ENCODE results near the gene DIAPH3. TPM values are rescaled to one million over a fixed set of nuclear protein-coding genes. Genes with fewer than 3 reads are reported as not detected.

DIAPH3 gene
- total and polyA plus RNA-seq, 2 of the 8 experiments (the other 6 are each of a cell fraction or from before 2014, with no cell fraction given) = 8.0 to 30.8 TPM

DNA sequence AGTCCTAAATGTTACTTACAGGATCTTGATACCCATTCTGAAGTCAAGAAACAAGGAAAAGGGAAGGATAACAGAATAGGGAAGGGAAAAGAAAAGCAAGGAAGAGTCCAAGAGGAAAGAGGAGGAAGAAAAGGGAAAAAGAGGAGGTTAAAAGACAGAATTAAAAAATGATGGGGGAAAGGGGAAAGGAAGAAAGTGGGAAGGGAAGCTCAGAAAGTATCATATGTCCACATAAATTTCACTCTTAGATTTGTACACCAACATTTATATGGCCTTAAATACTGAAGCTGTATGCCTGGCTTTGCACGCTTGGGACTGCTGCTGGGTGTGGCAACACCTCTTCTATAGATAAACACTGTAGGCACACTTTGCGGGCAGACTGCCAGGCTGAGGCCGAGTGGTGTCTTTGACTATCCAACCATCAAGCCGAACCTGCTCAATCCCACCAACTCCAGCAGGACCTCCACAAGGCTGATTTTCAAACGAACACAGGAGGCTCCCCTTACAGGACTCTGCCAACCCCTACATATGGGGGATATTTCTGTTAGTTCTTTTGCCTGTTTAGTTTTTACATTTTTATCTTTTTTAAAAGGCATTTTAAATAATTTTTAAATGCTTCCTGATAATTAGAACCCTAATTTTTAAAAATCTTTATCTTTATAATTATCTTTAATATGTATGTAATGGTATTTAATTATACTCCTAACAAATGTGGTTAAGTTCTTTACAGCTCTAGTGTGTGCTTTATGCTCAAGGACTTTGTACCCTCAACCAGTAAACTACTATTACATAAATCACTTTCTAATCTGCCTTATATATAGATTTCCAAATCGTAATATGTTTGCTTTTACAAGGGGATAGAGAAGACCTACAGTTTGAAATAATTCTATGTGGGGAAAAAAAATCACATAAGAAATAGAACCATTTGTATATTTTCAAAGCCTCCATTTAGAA, 154.2 kb downstream of the DIAPH3 start:
- peaks cover 0 to 3% (median 0%) of the 10 kb centered on the region in 4 experiments; a peak in 1 of 8 replicates for H3K36me3 ChIP-seq (ENCODE audit: control insufficient read depth in 2 of 4, insufficient read depth in 4 of 4, low read length in 3 of 4)

More for the DNA sequence above, 154.2 kb downstream of the DIAPH3 start:
- H2BK120ac ChIP-seq (replicated peaks; ENCODE audit: low read depth, low read length) = no peak overlapping the region
- H3K9ac ChIP-seq (replicated peaks in 1 of 4; ENCODE audit: extremely low read depth in 1 of 4, low read depth in 3 of 4, low read length in 3 of 4) = peak overlapping the region in 1 of 4 experiments; percentile 34; a peak in 1 of 7 replicates
- no peak overlapping the region for H2BK20ac ChIP-seq (ENCODE audit: low read length)
- no peak for TF ChIP-seq SAP30 (IDR thresholded peaks at IDR 0.05; ENCODE audit: insufficient read depth, insufficient replicate concordance, low read length)
- TF ChIP-seq BRCA1 (IDR thresholded peaks at IDR 0.05; ENCODE audit: low read depth, low read length) = no peak
- TF ChIP-seq CBX5 (IDR thresholded peaks at IDR 0.05; ENCODE audit: low read depth, low read length) = no peak
- no peak for TF ChIP-seq TCF12 (IDR thresholded peaks at IDR 0.05; ENCODE audit: low read depth, low read length)
- TF ChIP-seq BACH1 (IDR thresholded peaks at IDR 0.05; ENCODE audit: low read length) = no peak
- no peak for TF ChIP-seq KDM4A (IDR thresholded peaks at IDR 0.05; ENCODE audit: low read depth, low read length, severe bottlenecking)
- TF ChIP-seq PHF8 (conservative IDR thresholded peaks at IDR 0.05; ENCODE audit: low read depth, low read length) = no peak
- no peak for TF ChIP-seq SIN3A (conservative IDR thresholded peaks at IDR 0.05 in 1 of 2, IDR thresholded peaks at IDR 0.05 in 1 of 2; ENCODE audit: low read depth in 1 of 2, low read length in 2 of 2)
- no peak for TF ChIP-seq CHD2 (IDR thresholded peaks at IDR 0.05; ENCODE audit: low read length)
- H3K4me3 ChIP-seq (ENCODE audit: extremely low read depth in 1 of 4, insufficient read depth in 2 of 4, low read depth in 3 of 4, low read length in 4 of 4) = no peak overlapping the region
- no peak overlapping the region for H3K18ac ChIP-seq (ENCODE audit: extremely low read depth, low read length)
- 91% methylated on average over 6 of the region's 6 CpGs; no CpG with 5 or more reads in 1 of the 2 experiments for WGBS, 2 experiments (ENCODE audit: extremely low coverage in 1 of 2, insufficient coverage in 1 of 2, insufficient read length in 1 of 2, insufficient replicate concordance in 2 of 2, low coverage in 1 of 2, low lambda C conversion rate in 2 of 2, missing lambda C conversion rate in 1 of 2)
- no peak overlapping the region for H4K5ac ChIP-seq (ENCODE audit: insufficient read length, low read depth, low read length)
- no peaks in the 10 kb centered on the region for H3K27me3 ChIP-seq (replicated peaks in 1 of 4; ENCODE audit: control insufficient read depth in 3 of 4, extremely low read depth in 1 of 4, insufficient read depth in 3 of 4, low read length in 3 of 4)
- no peak overlapping the region for H3K14ac ChIP-seq (ENCODE audit: insufficient read length)
- DNase-seq (ENCODE audit: low read depth in 1 of 2, low spot score in 2 of 2) = no peak
- H3K4me1 ChIP-seq (replicated peaks in 1 of 4; ENCODE audit: control insufficient read depth in 3 of 4, insufficient read depth in 4 of 4, low read length in 3 of 4) = no peaks in the 10 kb centered on the region
- no peaks in the 10 kb centered on the region for H3K79me2 ChIP-seq (ENCODE audit: control insufficient read depth in 1 of 2, insufficient read depth in 2 of 2, low read length in 2 of 2)
- H3K79me1 ChIP-seq (ENCODE audit: low read depth, low read length) = no peaks in the 10 kb centered on the region
- H4K91ac ChIP-seq (replicated peaks; ENCODE audit: insufficient read length, low read length) = no peak overlapping the region
- no peak overlapping the region for H3K4ac ChIP-seq (replicated peaks; ENCODE audit: insufficient read length, low read depth, low read length)
- H4K8ac ChIP-seq (ENCODE audit: extremely low read depth, insufficient read depth, low read length) = no peak overlapping the region; the same call in 1 of the 2 replicates
- H2BK15ac ChIP-seq (ENCODE audit: low read length) = no peak overlapping the region
- peaks cover 0 to 2% of the 10 kb centered on the region in 2 experiments for H4K20me1 ChIP-seq (replicated peaks in 1 of 2; ENCODE audit: control insufficient read depth in 1 of 2, insufficient read depth in 2 of 2, low read length in 2 of 2)
- FAIRE-seq = no peak
- H2BK5ac ChIP-seq (ENCODE audit: low read depth, low read length) = no peak overlapping the region
- H3K23me2 ChIP-seq (ENCODE audit: low read depth, low read length) = no peaks in the 10 kb centered on the region
- POLR2A ChIA-PET (ENCODE audit: partially characterized antibody) = interaction anchor here (0.7 kb wide), 1 partner anchor 84 kb away, joined by 3 read pairs; no protein-coding TSS in a partner anchor
- no peak overlapping the region for H3K56ac ChIP-seq (replicated peaks; ENCODE audit: insufficient read length, low read depth, low read length)
- H3K23ac ChIP-seq (ENCODE audit: insufficient read length) = no peak overlapping the region
- no peak overlapping the region for H2AFZ ChIP-seq (ENCODE audit: low read length)
- no peak overlapping the region for H3K27ac ChIP-seq (ENCODE audit: low read depth, low read length)
- H3K9me3 ChIP-seq (ENCODE audit: insufficient read depth in 2 of 2, low read depth in 1 of 2, low read length in 1 of 2) = no peaks in the 10 kb centered on the region
- H2BK12ac ChIP-seq (ENCODE audit: low read depth, low read length) = no peak overlapping the region
- no peak overlapping the region for H3K4me2 ChIP-seq (ENCODE audit: insufficient read depth in 1 of 2, low read depth in 2 of 2, low read length in 2 of 2)
- no peak overlapping the region for H2AK5ac ChIP-seq (ENCODE audit: low read depth, low read length)
- CTCF ChIA-PET (ENCODE audit: partially characterized antibody) = no interaction called here

All from H1 (cell line).